KBM-7 (cell line): ENCODE data around the gene LRIG1.

Experiments
- DNase-seq: peaks from one replicate; pipeline ENCODE4 v3.0.0-alpha.2; 2015
- in situ Hi-C: fragments of 300-500 bp; cut with MboI; formaldehyde crosslinking; loops from 2 replicates; pipeline ENCODE4 v1.14.3; 2020; ENCODE audit warnings: low sequenced_read_pairs, low pct_unique_long_range_greater_than_20kb, mixed read lengths

LRIG1 gene

GRCh38 chr3:66507423-66508260, 6.8 kb upstream of the LRIG1 start:
- in situ Hi-C loops: loop anchor here (25.0 kb wide), 1 partner anchor 95 kb away; no protein-coding TSS in a partner anchor
- no peak for DNase-seq

DNA sequence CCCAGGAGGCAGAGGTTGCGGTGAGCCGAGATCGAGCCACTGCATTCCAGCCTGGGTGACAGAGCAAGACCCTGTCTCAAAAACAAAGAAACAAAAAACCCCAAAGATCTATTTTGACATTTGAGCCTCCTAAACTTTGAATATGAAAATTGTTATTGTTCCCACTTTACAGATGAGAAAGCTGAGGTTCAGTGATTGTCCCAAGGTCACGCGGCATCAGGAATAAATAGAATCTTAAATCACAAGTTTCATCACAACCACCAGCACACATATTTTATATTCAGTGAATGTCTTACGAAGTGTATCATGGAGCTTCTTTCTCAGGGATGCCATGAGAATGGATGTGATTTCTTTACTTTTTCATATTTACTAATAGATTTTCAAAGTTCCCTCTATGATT, 5.3 kb upstream of the LRIG1 start:
- DNase-seq: no peak
- in situ Hi-C loops: loop anchor here (25.0 kb wide), 1 partner anchor 94 kb away; no protein-coding TSS in a partner anchor

DNA sequence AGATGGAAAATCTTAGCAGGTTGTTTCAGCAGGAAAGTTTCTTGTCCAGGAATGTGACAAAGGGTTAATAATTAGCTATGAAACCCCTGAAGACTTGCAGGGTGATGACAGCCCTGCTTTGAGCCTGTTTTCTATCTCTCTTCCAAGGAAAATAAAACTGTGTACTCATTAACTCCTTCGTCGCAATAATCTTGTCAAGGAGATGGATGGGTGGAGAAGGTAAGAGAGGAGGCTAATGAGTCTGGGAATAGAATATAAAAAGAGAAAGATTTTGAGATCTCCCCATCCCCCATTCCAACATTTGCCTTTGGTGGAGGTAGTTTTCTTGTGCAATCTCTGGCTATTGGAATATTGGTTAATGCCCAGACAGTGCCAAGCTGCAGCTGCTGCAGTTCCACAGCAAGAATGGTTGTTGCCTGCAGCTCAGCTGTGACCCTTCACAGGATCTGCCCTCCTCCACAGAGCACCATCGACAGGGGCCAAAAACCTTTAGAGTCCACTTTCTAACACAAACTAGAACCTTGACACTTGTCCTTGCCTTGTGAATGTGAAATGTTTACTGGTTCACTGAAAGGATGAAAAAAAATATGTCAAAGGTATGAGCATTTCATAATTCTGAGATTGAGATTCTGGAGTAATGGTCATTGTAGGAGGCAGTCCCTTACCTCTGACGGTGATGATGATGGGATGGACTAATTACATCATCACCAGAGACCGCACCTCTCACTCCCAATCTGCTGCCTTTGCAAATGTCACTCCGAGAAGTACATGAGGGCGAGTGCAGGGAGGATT, 4.2 kb upstream of the LRIG1 start:
- in situ Hi-C loops: loop anchor here (25.0 kb wide), 1 partner anchor 93 kb away; no protein-coding TSS in a partner anchor
- no peak for DNase-seq

DNA sequence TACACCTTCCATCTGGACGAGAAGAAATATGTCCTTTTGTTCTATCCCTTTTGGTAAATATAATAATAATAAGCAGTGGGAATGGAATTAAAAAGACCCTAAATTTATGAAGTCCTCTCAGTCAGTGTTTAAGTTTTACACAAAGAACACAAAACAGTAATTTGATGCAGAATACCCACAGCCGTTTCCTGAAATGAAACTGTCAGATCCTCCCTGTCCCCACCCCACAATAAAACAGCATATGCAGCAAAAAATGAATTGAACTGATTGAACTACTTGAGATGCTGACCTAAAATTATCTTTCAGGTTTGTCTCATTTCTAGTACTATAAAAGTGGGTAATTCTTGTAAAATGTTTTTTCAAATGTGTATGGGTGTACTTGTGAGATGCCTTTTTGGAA, 2.2 kb upstream of the LRIG1 start:
- DNase-seq: no peak
- in situ Hi-C loops: loop anchor here (25.0 kb wide), 1 partner anchor 91 kb away; no protein-coding TSS in a partner anchor

- no peak for DNase-seq
- in situ Hi-C loops: loop anchor here (25.0 kb wide), 1 partner anchor 90 kb away; no protein-coding TSS in a partner anchor
Measured at GRCh38 chr3:66502245-66502874, 1.5 kb upstream of the LRIG1 start.

- no peak for DNase-seq
- in situ Hi-C loops: loop anchor here (25.0 kb wide), 1 partner anchor 89 kb away; no protein-coding TSS in a partner anchor
Measured at GRCh38 chr3:66501483-66502244, 842 bp upstream of the LRIG1 start.

- peak; percentile 44 for DNase-seq
- in situ Hi-C loops: loop anchor here (25.0 kb wide), 1 partner anchor 88 kb away; no protein-coding TSS in a partner anchor
Measured at GRCh38 chr3:66499881-66500575, 794 bp downstream of the LRIG1 start.

DNA sequence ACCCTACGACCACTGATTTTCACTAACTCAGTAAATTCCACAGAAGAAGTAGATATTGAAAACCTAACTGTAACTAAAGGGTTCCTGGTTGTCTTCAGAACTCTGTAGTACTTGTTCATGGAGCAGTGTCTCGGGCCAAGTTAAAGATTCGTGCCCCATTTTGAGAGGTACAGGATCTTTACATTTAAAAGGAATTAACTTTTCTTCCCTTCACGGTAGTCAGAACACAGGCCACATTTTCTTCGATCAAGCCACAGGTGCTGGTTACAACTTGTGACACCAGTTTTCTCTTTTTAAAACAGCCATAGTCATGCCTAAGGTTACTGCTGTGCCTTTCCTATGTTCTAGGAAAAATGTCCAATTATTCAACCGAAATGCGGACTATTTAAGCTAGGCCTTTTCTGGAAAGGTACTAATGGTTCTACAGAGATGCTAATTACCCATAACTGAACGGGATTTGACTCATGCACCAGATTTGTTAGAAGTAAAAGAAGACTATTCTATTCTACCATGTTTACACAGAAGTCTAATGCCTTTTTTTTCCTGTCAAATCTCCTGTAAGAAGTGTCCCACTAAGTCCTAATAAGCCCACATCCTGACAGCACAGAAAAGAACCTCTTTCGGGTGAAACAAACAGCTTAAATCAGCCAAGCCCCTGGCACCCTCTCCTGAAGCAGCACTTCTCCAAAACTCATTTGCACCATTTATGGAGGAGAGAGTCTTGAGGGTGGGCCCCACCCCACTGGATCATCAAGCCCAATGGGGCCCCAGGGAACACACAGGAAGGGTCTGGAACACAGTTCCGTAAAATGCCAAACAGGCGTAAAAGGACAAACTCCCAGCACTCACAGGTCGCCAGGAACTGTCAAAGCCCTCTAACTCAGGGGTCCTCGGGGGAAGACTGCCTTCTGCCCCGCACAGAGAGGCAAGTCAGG, 1.9 kb downstream of the LRIG1 start:
- DNase-seq: peak; percentile 50
- in situ Hi-C loops: no loop called here

DNA sequence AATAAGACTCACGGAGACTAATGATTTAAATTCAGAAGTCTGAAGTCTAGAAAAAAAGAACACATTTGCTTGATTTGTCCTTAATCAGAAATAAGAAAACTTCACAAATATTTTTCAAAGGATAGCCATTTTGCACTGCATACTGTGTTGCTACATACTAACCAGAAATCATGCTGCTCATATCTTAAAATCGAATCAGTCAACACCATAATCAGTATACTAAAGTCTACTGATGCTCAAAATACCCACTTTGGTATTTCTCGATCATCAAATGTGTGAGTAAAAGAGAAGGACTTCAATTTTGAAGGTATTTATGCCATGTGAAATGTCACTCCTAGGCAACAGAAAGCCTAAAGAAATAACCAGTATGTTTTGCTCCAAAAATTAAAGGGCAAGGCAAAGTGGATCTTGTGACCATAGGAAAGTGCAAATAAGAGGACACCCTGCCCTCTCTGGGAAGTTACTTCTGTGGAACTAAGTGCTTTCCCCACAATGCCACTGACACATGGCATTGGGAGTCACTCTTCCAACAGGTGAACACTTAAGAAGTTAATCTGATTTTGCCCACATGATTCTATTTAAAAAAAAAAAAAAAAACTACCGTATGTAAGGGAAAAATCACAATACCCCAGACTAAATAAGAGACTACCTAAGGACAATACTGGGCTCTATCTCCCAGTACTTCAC, 2.7 kb downstream of the LRIG1 start:
- DNase-seq: no peak
- in situ Hi-C loops: no loop called here

- DNase-seq: no peak
- in situ Hi-C loops: no loop called here
Measured at GRCh38 chr3:66497288-66497984, 3.4 kb downstream of the LRIG1 start.

DNA sequence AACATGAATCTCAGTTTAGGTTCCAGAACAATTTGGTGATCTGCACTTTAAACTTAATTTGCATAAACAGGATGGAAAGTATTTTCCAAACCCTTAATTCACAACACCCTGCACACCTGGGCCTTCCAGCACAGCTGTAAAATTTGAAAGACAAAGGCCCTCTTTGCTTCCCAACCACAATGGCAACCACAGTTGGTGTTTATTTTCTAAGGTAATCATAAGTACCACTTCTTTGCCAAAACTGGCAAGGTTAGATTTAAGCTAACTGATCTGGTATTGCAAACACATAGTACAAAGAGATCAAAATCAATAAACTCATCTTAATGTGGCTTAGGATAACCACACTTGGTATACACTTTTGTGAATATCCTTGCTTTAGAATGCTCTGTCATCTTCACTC, 4.1 kb downstream of the LRIG1 start:
- no peak for DNase-seq
- in situ Hi-C loops: no loop called here

DNA sequence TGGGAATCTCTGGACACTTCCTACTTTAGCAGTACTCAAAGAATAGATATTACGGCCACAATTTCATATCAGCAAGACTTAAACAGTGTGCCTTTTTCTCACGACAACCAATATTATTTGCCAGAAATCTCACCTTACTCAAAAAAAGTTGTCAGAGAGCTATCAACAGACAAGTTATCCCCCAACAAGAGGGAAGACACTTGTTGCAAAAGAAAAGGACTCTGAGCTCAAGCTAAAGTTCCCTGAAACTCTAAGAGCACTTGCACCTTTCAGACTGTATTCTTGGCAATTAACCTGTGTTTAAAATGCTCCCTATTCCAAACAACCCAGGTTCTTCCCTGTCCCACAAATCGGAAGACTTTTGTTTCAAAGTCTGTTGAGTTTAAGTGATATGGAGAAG, 4.5 kb downstream of the LRIG1 start:
- no peak for DNase-seq
- in situ Hi-C loops: no loop called here

DNA sequence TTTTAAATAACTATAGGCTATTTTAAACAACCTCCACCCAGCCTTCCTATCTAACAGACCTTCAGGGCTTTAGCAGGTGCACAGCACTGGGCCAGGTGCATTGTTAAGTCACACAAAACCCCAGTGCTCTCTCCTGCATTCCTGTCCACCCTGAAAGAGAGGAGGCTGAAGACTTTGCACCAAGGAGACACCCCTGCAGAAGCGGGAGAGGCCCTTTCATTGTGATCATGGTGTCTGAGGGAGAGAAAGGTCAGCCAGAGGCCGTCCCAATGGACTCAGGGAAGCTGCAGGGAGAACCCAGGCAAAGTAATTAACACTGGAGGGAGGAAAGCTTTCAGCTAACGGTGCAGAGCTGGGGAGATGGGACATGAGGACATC, 5.2 kb downstream of the LRIG1 start:
- no peak for DNase-seq
- in situ Hi-C loops: no loop called here

DNA sequence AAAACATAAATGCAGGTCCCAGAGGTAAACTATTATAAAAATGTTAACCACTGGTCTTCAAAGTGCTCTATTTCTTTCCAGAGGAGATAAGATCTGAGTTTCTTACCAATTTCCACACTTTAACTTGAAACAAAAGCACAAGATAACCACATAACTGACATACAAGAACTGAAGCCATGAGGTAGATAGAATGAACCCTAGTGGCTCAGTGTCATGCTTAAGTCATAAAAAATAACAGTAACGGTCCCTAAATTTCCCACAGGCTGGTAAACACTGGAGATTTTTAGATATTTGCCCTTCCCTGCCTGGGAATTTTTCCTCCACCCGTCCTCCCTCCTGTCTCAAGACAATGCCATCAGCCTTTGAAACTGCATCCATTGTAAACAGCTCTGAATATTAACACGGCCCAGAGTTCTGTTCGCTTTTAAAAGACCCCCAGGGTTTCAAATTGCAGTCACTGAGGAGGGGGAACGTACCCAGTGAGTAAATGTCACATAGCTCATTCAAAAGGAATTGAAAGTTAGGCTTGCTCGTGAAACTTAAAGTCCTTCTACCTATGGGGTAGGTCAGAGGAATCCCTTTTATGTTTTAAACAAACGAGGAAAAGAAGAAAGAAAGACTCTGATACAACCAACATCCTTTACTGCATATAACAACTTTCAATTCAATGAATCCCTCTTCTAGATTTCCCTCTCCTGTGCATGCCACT, 5.7 kb downstream of the LRIG1 start:
- in situ Hi-C loops: no loop called here
- DNase-seq: no peak

DNA sequence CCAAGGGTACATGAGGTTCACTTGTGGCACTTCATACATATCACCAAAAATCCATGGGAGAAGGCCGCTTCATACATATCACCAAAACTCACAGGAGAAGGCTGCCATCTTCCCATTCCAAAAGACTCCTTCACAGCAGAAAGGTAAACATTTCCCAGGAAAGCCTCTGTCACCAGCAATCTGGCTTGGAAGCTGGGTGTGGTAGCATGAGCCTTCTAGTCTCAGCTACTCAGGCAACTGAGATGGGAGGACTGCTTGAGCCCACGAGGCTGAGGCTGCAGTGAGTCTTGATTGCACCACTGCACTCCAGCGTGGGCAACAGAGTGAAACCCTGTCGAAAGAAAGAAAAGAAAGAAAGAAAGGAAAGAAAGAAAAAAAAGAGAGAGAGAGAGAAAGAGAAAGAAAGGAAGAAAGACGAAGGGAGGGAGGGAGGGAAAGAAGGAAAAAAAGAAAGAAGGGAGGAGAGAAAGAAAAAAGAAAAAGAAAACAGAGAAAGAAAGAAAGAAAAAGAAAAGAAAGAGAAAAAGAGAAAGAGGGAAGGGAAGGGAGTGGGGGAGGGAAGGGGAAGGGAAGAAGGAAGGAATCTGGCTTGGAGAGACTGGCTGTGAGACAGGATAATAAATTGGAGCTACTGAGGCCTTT, 7.2 kb downstream of the LRIG1 start:
- in situ Hi-C loops: no loop called here
- DNase-seq: no peak
